ENCODE data around the gene NEURL1.

NEURL1 gene

GRCh38 chr10:103641326-103641725, 147.8 kb downstream of the NEURL1 start:
- TF ChIP-seq, protein P1, sequence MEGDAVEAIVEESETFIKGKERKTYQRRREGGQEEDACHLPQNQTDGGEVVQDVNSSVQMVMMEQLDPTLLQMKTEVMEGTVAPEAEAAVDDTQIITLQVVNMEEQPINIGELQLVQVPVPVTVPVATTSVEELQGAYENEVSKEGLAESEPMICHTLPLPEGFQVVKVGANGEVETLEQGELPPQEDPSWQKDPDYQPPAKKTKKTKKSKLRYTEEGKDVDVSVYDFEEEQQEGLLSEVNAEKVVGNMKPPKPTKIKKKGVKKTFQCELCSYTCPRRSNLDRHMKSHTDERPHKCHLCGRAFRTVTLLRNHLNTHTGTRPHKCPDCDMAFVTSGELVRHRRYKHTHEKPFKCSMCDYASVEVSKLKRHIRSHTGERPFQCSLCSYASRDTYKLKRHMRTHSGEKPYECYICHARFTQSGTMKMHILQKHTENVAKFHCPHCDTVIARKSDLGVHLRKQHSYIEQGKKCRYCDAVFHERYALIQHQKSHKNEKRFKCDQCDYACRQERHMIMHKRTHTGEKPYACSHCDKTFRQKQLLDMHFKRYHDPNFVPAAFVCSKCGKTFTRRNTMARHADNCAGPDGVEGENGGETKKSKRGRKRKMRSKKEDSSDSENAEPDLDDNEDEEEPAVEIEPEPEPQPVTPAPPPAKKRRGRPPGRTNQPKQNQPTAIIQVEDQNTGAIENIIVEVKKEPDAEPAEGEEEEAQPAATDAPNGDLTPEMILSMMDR (conservative IDR thresholded peaks at IDR 0.05), result no peak
- H3K27ac ChIP-seq, result no peak overlapping the region

All from VCaP (cell line).